H9 (cell line): ENCODE data around the gene KIAA1671. TPM values are rescaled to one million over a fixed set of nuclear protein-coding genes. Genes with fewer than 3 reads are reported as not detected.

Experiments used
- DNase-seq: peaks from one replicate; pipeline ENCODE4 v3.0.0-alpha.2; 2017
- H2AFZ ChIP-seq: one replicate; pipeline ENCODE4 v1.6.1; 2013; ENCODE audit warnings: mild to moderate bottlenecking, low read length, control low read depth, moderate library complexity
- H2AK5ac ChIP-seq: 2 replicates; pipeline ENCODE4 v1.6.1; 2013; ENCODE audit warnings: low read length, control low read depth, mixed read lengths; ENCODE audit not compliant: insufficient read length
- H2BK120ac ChIP-seq: one replicate; pipeline ENCODE4 v1.6.1; 2013; ENCODE audit warnings: low read depth, mild to moderate bottlenecking, low read length, control low read depth, inconsistent platforms; ENCODE audit not compliant: poor library complexity, severe bottlenecking
- H2BK12ac ChIP-seq: 2 replicates; pipeline ENCODE4 v1.6.1; 2013; ENCODE audit warnings: low read length, control low read depth, mixed read lengths, low read depth; ENCODE audit not compliant: insufficient read length
- H2BK15ac ChIP-seq: 2 replicates; pipeline ENCODE4 v1.6.1; 2013; ENCODE audit warnings: low read depth, low read length, control low read depth
- H2BK20ac ChIP-seq: one replicate; pipeline ENCODE4 v1.6.1; 2013; ENCODE audit warnings: low read depth, mild to moderate bottlenecking, low read length, control low read depth, inconsistent platforms; ENCODE audit not compliant: poor library complexity, severe bottlenecking
- H2BK5ac ChIP-seq: 2 replicates; pipeline ENCODE4 v1.6.1; 2013; ENCODE audit warnings: low read length, control low read depth, mixed read lengths; ENCODE audit not compliant: insufficient read length
- H3K14ac ChIP-seq: 2 replicates; pipeline ENCODE4 v1.6.1; 2013; ENCODE audit warnings: low read length, control low read depth; ENCODE audit not compliant: insufficient read depth
- H3K18ac ChIP-seq: 2 replicates; pipeline ENCODE4 v1.6.1; 2013; ENCODE audit warnings: low read depth, mild to moderate bottlenecking, mixed read lengths, low read length, control low read depth; ENCODE audit not compliant: insufficient read length
- H3K23ac ChIP-seq: 2 replicates; pipeline ENCODE4 v1.6.1; 2013; ENCODE audit warnings: low read length, control low read depth, mixed read lengths, low read depth; ENCODE audit not compliant: insufficient read length
- H3K23me2 ChIP-seq: 2 replicates; pipeline ENCODE4 v1.6.1; 2013; ENCODE audit warnings: low read depth, mild to moderate bottlenecking, mixed read lengths, low read length, control low read depth; ENCODE audit not compliant: insufficient read length, poor library complexity, severe bottlenecking
- H3K27ac ChIP-seq: 2 replicates; pipeline ENCODE4 v1.5.1; 2013; ENCODE audit warnings: low read length, control low read depth, mixed read lengths, low read depth; ENCODE audit not compliant: insufficient read length
- H3K27me3 ChIP-seq: 2 replicates; pipeline ENCODE4 v1.6.1; 2013; ENCODE audit warnings: low read length, control low read depth, inconsistent platforms; ENCODE audit not compliant: insufficient read depth
- H3K4ac ChIP-seq: 2 replicates; pipeline ENCODE4 v1.6.1; 2013; ENCODE audit warnings: low read depth, mild to moderate bottlenecking, control low read depth, inconsistent platforms, low read length, moderate library complexity
- H3K4me1 ChIP-seq: 2 replicates; pipeline ENCODE4 v1.6.1; 2013; ENCODE audit warnings: low read length, control low read depth, inconsistent platforms; ENCODE audit not compliant: insufficient read depth
- H3K4me2 ChIP-seq: 2 replicates; pipeline ENCODE4 v1.6.1; 2013; ENCODE audit warnings: low read length, control low read depth, mixed read lengths; ENCODE audit not compliant: insufficient read length, insufficient read depth
- H3K56ac ChIP-seq: 2 replicates; pipeline ENCODE4 v1.6.1; 2013; ENCODE audit warnings: low read depth, mild to moderate bottlenecking, mixed read lengths, low read length, control low read depth; ENCODE audit not compliant: insufficient read length
- H3K79me1 ChIP-seq: 2 replicates; pipeline ENCODE4 v1.6.1; 2013; ENCODE audit warnings: low read depth, mild to moderate bottlenecking, moderate library complexity, low read length, control low read depth, inconsistent platforms; ENCODE audit not compliant: insufficient read depth, poor library complexity, severe bottlenecking
- H3K79me2 ChIP-seq: 2 replicates; pipeline ENCODE4 v1.6.1; 2013; ENCODE audit warnings: low read length, control low read depth, inconsistent platforms; ENCODE audit not compliant: insufficient read depth
- H3K9ac ChIP-seq: 2 replicates; pipeline ENCODE4 v1.6.1; 2013; ENCODE audit warnings: low read length, control low read depth, mixed read lengths; ENCODE audit not compliant: insufficient read length; ENCODE audit errors: extremely low read depth
- H3K9me3 ChIP-seq: one replicate; pipeline ENCODE4 v1.6.1; 2013; ENCODE audit warnings: low read depth, low read length, inconsistent platforms; ENCODE audit not compliant: control insufficient read depth
- H3T11ph ChIP-seq: one replicate; pipeline ENCODE4 v1.6.1; 2013; ENCODE audit warnings: mild to moderate bottlenecking, low read length, control low read depth, inconsistent platforms
- H4K20me1 ChIP-seq: one replicate; pipeline ENCODE4 v1.6.1; 2013; ENCODE audit not compliant: control insufficient read depth, insufficient read length, insufficient read depth
- H4K5ac ChIP-seq: 2 replicates; pipeline ENCODE4 v1.6.1; 2013; ENCODE audit warnings: low read depth, mild to moderate bottlenecking, mixed read lengths, low read length, control low read depth; ENCODE audit not compliant: insufficient read length
- H4K8ac ChIP-seq: replicated peaks from 2 replicates; pipeline ENCODE4 v1.6.1; 2013; ENCODE audit warnings: low read length, control low read depth, mixed read lengths, low read depth; ENCODE audit not compliant: insufficient read length
- H4K91ac ChIP-seq: 2 replicates; pipeline ENCODE4 v1.6.1; 2013; ENCODE audit warnings: low read depth, mild to moderate bottlenecking, moderate library complexity, mixed read lengths, low read length, control low read depth; ENCODE audit not compliant: insufficient read length
- H3K27ac Mint-ChIP-seq, 3 experiments: 2 replicates in 2 of 3; 3 replicates in 1 of 3; pipeline ENCODE4 v1.8.0; 2020 to 2021; ENCODE audit warnings: mixed read lengths in 3 of 3, mild to moderate bottlenecking in 1 of 3, moderate library complexity in 1 of 3
- H3K27me3 Mint-ChIP-seq: 2 replicates; pipeline ENCODE4 v1.8.0; 2021; ENCODE audit warnings: low read depth, mild to moderate bottlenecking, moderate library complexity, mixed read lengths
- H3K36me3 Mint-ChIP-seq, 3 experiments: 2 replicates in 2 of 3; 3 replicates in 1 of 3; pipeline ENCODE4 v1.8.0; 2020 to 2021; ENCODE audit warnings: low read depth in 3 of 3, mixed read lengths in 3 of 3; ENCODE audit not compliant: insufficient read depth in 1 of 3
- H3K4me1 Mint-ChIP-seq, 2 experiments: 2 replicates each; pipeline ENCODE4 v1.8.0; 2020; ENCODE audit warnings: mixed read lengths in 2 of 2
- H3K4me3 Mint-ChIP-seq, 2 experiments: 2 replicates in 1 of 2; 3 replicates in 1 of 2; pipeline ENCODE4 v1.8.0; 2020 to 2021; ENCODE audit warnings: mild to moderate bottlenecking in 2 of 2, mixed read lengths in 2 of 2, moderate library complexity in 1 of 2
- H3K9me3 Mint-ChIP-seq, 2 experiments: 2 replicates in 1 of 2; 3 replicates in 1 of 2; pipeline ENCODE4 v1.8.0; 2020; ENCODE audit warnings: mild to moderate bottlenecking in 2 of 2, mixed read lengths in 2 of 2, moderate library complexity in 1 of 2
- CTCF ChIP-seq: fragments of 200-600 bp; sonication (generic); conservative IDR thresholded peaks from 3 replicates; pipeline ENCODE4 v1.8.0; 2021; ENCODE audit warnings: antibody characterized with exemption, mild to moderate bottlenecking
- whole genome bisulfite sequencing: extraction: QIAGEN DNeasy Blood & Tissue Kit; methylation state at CpG from one replicate; pipeline ENCODE4 v1.1.7; 2013; ENCODE audit warnings: missing lambda C conversion rate, low lambda C conversion rate, mixed read lengths; ENCODE audit not compliant: insufficient read length; ENCODE audit errors: extremely low coverage; 5-methylcytosine and 5-hydroxymethylcytosine counted together
- total RNA-seq: library from RNA; stranded (reverse); gene quantifications from 2 replicates; pipeline ENCODE4 v1.2.1, GENCODE V29; 2021

The KIAA1671 gene
- total RNA-seq, 1 experiment from 2014 or later, result 22.6 TPM

GRCh38 chr22:25154667-25154999 is 202.1 kb downstream of the KIAA1671 start:
- H3K9me3 Mint-ChIP-seq, result no peaks in the 10 kb centered on the region
- H2BK15ac ChIP-seq, result no peak overlapping the region
- H3K4me3 Mint-ChIP-seq, result no peak overlapping the region
- no peak overlapping the region for H2AFZ ChIP-seq
- peak overlapping the region in 1 of 3 experiments; percentile 6; a peak in 2 of 7 replicates for H3K27ac Mint-ChIP-seq
- WGBS, result no CpG with 5 or more reads among the region's 2 CpGs
- no peak overlapping the region for H3K27ac ChIP-seq
- no peak overlapping the region for H3K4ac ChIP-seq
- H4K91ac ChIP-seq, result no peak overlapping the region
- DNase-seq, result no peak
- H3K27me3 ChIP-seq, result no peaks in the 10 kb centered on the region
- TF ChIP-seq CTCF, result no peak
- no peaks in the 10 kb centered on the region for H3K4me1 ChIP-seq
- H3T11ph ChIP-seq, result no peak overlapping the region
- no peak overlapping the region for H3K4me2 ChIP-seq
- no peaks in the 10 kb centered on the region for H3K79me1 ChIP-seq
- no peak overlapping the region for H4K8ac ChIP-seq
- H3K56ac ChIP-seq, result no peak overlapping the region
- no peaks in the 10 kb centered on the region for H3K79me2 ChIP-seq
- H3K18ac ChIP-seq, result no peak overlapping the region
- H2BK12ac ChIP-seq, result no peak overlapping the region
- H3K23me2 ChIP-seq, result no peaks in the 10 kb centered on the region
- H2AK5ac ChIP-seq, result no peak overlapping the region
- H3K27me3 Mint-ChIP-seq, result no peaks in the 10 kb centered on the region
- H2BK5ac ChIP-seq, result no peak overlapping the region
- peaks cover 10 to 12% of the 10 kb centered on the region in 2 experiments for H3K4me1 Mint-ChIP-seq
- H3K14ac ChIP-seq, result no peak overlapping the region
- H4K5ac ChIP-seq, result no peak overlapping the region
- no peaks in the 10 kb centered on the region for H3K9me3 ChIP-seq
- no peaks in the 10 kb centered on the region for H3K36me3 Mint-ChIP-seq
- H2BK120ac ChIP-seq, result no peak overlapping the region
- no peak overlapping the region for H2BK20ac ChIP-seq
- no peaks in the 10 kb centered on the region for H4K20me1 ChIP-seq
- no peak overlapping the region for H3K23ac ChIP-seq
- no peak overlapping the region for H3K9ac ChIP-seq
